Kidney epithelial cell (primary cell): ENCODE results near the gene GALNT16. TPM values are rescaled to one million over a fixed set of nuclear protein-coding genes. Genes with fewer than 3 reads are reported as not detected.
"Not testable (repeated sequence)": the region's sequence is repeated elsewhere in the genome, so short reads cannot be mapped to it uniquely, and the experiment has no call there.

Experiments
- DNase-seq: peaks from one replicate; pipeline ENCODE4 v3.0.0-alpha.2; 2010; ENCODE audit warnings: low read depth
- H3K27me3 ChIP-seq: 2 replicates; pipeline ENCODE4 v1.6.0; 2011; ENCODE audit warnings: low read length; ENCODE audit not compliant: control insufficient read depth, insufficient read depth
- H3K36me3 ChIP-seq: 2 replicates; pipeline ENCODE4 v1.5.1; 2011; ENCODE audit warnings: low read length; ENCODE audit not compliant: control insufficient read depth, insufficient read depth
- H3K4me3 ChIP-seq: 2 replicates; pipeline ENCODE4 v1.5.1; 2011; ENCODE audit warnings: low read depth, mild to moderate bottlenecking, control low read depth, low read length
- CTCF ChIP-seq: IDR thresholded peaks from 2 replicates; pipeline ENCODE4 v1.5.1; 2011; ENCODE audit warnings: mild to moderate bottlenecking, moderate library complexity, low read length, control low read depth, inconsistent platforms; ENCODE audit not compliant: insufficient read depth, poor library complexity, severe bottlenecking
- total RNA-seq: library from RNA; depleted of rRNA; stranded (reverse); fragments of >200 nt; gene quantifications from 2 replicates; pipeline ENCODE4 v1.2.3, GENCODE V29; 2015

GALNT16 gene
- total RNA-seq, 1 donor from 2014 or later = 0.33 TPM

GRCh38 chr14:69375722-69376121 is 115.8 kb downstream of the GALNT16 start:
- DNase-seq = no peak
- Histone ChIP-seq H3K4me3 (no peak overlapping the region), H3K27me3 (no peaks in the 10 kb centered on the region), H3K36me3 (no peaks in the 10 kb centered on the region)
- TF ChIP-seq CTCF = no peak

GRCh38 chr14:69376439-69376838 is 116.5 kb downstream of the GALNT16 start:
- Histone ChIP-seq H3K27me3 (no peaks in the 10 kb centered on the region), H3K4me3 (no peak overlapping the region), H3K36me3 (no peaks in the 10 kb centered on the region)
- TF ChIP-seq CTCF = no peak
- peak; percentile 86 for DNase-seq

- no peak for TF ChIP-seq CTCF
- H3K27me3 ChIP-seq = no peaks in the 10 kb centered on the region
- DNase-seq = no peak
- no peak overlapping the region for H3K4me3 ChIP-seq
- H3K36me3 ChIP-seq = no peaks in the 10 kb centered on the region
Observed at GRCh38 chr14:69378274-69378673, 118.3 kb downstream of the GALNT16 start.

GRCh38 chr14:69387311-69387710 is 127.4 kb downstream of the GALNT16 start:
- no peaks in the 10 kb centered on the region for H3K36me3 ChIP-seq
- no peak for TF ChIP-seq CTCF
- DNase-seq = peak; percentile 28

GRCh38 chr14:69391400-69391799 is 131.4 kb downstream of the GALNT16 start:
- H3K4me3 ChIP-seq, H3K36me3 ChIP-seq, DNase-seq, H3K27me3 ChIP-seq: not testable (repeated sequence)

More at GRCh38 chr14:69387311-69387710, 127.4 kb downstream of the GALNT16 start:
- no peaks in the 10 kb centered on the region for H3K27me3 ChIP-seq
- H3K4me3 ChIP-seq = no peak overlapping the region

- Histone ChIP-seq H3K27me3 (no peaks in the 10 kb centered on the region), H3K4me3 (no peak overlapping the region), H3K36me3 (no peaks in the 10 kb centered on the region)
- no peak for DNase-seq
- TF ChIP-seq CTCF = no peak
Observed at GRCh38 chr14:69392481-69392880, 132.5 kb downstream of the GALNT16 start.

- no peaks in the 10 kb centered on the region for H3K27me3 ChIP-seq
- no peak for TF ChIP-seq CTCF
- H3K4me3 ChIP-seq = no peak overlapping the region
- H3K36me3 ChIP-seq = no peaks in the 10 kb centered on the region
- DNase-seq = no peak
Observed at GRCh38 chr14:69395929-69396328, 136.0 kb downstream of the GALNT16 start.
